Activated CD8-positive, alpha-beta memory T cell treated with anti-CD3 and anti-CD28 coated beads for 36 hours (primary cell): ENCODE data around the gene WFDC12. TPM values are rescaled to one million over a fixed set of nuclear protein-coding genes. Genes with fewer than 3 reads are reported as not detected.

ENCODE experiments used
- CTCF ChIA-PET: fragments of 350-600 bp; sonication (Branson Sonifier 250); formaldehyde crosslinking; loops from one replicate; lab custom pipeline; 2021; ENCODE audit warnings: antibody characterized with exemption; lab: Charles Lee
- POLR2A ChIA-PET: fragments of 350-600 bp; sonication (Branson Sonifier 250); formaldehyde crosslinking; loops from one replicate; lab custom pipeline; 2021; ENCODE audit warnings: antibody characterized with exemption; lab: Charles Lee
- total RNA-seq, 2 experiments: library from RNA; stranded (reverse); gene quantifications; one replicate each; pipeline ENCODE4 v1.2.3, GENCODE V29; 2021

WFDC12 gene
- total RNA-seq, 2 experiments from 2014 or later, result not detected

DNA sequence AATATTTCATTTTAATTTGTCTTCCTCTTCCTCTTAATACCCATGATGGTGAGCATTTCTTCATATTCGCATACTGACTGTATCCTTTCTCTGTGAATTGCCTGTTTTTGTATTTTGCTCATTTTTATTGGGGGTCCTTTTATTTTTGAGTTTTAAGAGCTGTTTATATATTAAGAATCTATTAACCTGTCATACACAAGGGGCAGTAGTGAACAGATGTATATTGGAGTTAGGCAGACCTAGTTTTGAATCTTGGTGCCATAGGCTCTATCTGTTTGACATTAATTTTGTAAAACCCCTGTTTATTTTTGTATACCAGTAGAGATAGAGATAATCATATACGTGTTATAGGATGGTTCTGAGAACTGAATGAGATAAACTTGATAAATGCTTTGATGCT, 6.2 kb downstream of the WFDC12 start:
- ChIA-PET POLR2A (no interaction called here), CTCF (interaction anchor here (0.8 kb wide), 1 partner anchor 154 kb away, joined by 3 read pairs; no protein-coding TSS in a partner anchor)

GRCh38 chr20:45117581-45117980, 6.7 kb downstream of the WFDC12 start:
- POLR2A ChIA-PET, result no interaction called here
- CTCF ChIA-PET, result interaction anchor here (0.8 kb wide), 1 partner anchor 155 kb away, joined by 3 read pairs; no protein-coding TSS in a partner anchor

DNA sequence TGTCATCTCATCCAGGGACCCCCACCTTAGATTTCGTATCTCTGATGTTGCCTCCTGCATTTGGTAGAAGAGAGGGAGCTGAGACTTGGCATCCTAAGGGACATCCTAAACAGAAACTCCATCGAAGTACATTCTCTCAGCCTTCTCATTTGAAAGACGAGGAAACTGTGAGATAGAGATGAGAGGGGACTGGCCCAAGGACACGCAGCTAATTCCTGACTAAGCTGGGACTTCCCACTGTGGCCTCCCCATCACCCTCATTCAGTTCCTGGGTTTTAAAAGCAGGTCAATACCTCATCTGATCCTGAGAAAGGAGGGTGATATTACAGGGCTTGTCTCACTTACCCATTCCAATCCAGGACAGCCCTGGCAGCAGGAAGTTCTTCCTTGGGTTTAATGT, 8.4 kb downstream of the WFDC12 start:
- CTCF ChIA-PET, result interaction anchor here (0.8 to 1.7 kb wide), 3 partner anchors 10 to 23 kb away, joined by 3 to 5 read pairs (median 4); no protein-coding TSS in a partner anchor
- POLR2A ChIA-PET, result no interaction called here

GRCh38 chr20:45115386-45115774, 8.9 kb downstream of the WFDC12 start:
- POLR2A ChIA-PET, result no interaction called here

GRCh38 chr20:45114465-45115385, 9.5 kb downstream of the WFDC12 start, which contains the start of gene WFDC5:
TSS of gene WFDC5 (minus strand) at chr20:45115174. CDS start at chr20:45115083, 91 bp downstream.
- ChIA-PET CTCF (interaction anchor here (0.6 to 5.1 kb wide), 4 partner anchors 8 to 22 kb away, joined by 3 to 47 read pairs (median 4); no protein-coding TSS in a partner anchor), POLR2A (no interaction called here)

More at GRCh38 chr20:45115386-45115774, 8.9 kb downstream of the WFDC12 start:
- CTCF ChIA-PET, result interaction anchor here (0.6 to 1.7 kb wide), 4 partner anchors 9 to 23 kb away, joined by 3 to 5 read pairs (median 4); no protein-coding TSS in a partner anchor

DNA sequence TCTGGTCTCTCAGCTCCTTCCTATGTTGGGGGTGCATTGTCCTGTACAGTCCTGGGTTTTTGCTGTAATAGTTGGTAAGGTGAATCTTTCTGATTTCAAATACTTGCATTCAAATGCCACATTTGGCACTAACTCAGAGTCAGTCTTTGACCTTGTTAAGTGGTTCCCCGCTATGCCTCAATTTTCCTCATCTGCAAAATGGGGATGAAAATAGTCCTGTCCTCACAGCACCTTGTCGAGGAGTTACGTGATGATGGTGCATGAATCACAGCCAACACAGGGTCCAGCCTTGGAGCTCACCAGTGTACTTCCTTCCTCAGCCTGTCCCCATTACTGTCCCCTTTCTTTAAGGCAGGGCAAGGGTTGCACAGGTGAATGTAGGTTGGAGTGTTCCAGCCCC, 10.4 kb downstream of the WFDC12 start:
- CTCF ChIA-PET, result interaction anchor here (2.0 to 5.1 kb wide), 2 partner anchors 16 to 25 kb away, joined by 5 to 47 read pairs; no protein-coding TSS in a partner anchor
- POLR2A ChIA-PET, result no interaction called here

- ChIA-PET CTCF (interaction anchor here (1.2 to 5.1 kb wide), 5 partner anchors 8 to 177 kb away, joined by 4 to 47 read pairs (median 6); no protein-coding TSS in a partner anchor), POLR2A (no interaction called here)
Measured at GRCh38 chr20:45112754-45113153, 11.5 kb downstream of the WFDC12 start.

DNA sequence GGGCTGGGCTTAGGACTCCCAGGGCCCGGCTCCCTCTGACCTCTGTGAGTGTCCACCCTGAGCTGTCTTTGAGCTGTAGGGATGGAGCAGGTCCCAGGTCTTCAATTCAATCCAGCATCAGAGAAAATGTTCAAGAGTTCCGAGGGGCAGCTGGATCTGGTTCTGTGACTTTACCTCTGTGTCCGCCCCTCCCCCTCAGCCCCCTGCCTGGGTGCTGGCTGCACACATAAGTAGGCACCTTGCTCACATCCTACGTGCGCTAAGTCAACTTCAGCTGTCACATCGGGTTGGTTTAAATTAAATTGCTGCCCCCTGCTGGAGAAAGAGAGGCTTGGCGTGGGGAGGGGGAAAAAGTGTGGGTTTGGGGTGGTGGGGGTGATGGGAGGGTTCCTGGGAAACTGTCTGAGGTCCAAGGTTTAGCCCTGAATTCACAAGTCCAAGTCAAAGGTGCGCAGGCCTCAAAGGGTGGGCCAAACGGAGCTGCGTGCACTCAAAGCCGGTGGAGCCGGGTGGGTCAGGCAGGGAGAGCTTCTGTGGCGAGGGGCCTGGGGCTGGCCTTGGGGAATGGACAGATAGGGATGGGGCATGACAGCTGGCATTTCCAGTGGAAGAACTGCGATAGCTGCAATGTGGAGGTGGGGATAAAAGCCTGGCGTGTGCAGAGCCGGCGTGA, 12.3 kb downstream of the WFDC12 start:
- ChIA-PET CTCF (interaction anchor here (0.6 to 5.1 kb wide), 9 partner anchors 9 to 178 kb away, joined by 3 to 47 read pairs (median 5); partner anchors contain the start of gene KCNS1), POLR2A (no interaction called here)

GRCh38 chr20:45111285-45111684, 13.0 kb downstream of the WFDC12 start:
- POLR2A ChIA-PET, result no interaction called here
- CTCF ChIA-PET, result interaction anchor here (0.7 to 5.1 kb wide), 5 partner anchors 10 to 179 kb away, joined by 3 to 47 read pairs (median 6); partner anchors contain the start of gene KCNS1

GRCh38 chr20:45110301-45110700, 14.0 kb downstream of the WFDC12 start:
- ChIA-PET POLR2A (no interaction called here), CTCF (interaction anchor here (0.8 to 5.1 kb wide), 4 partner anchors 9 to 85 kb away, joined by 3 to 47 read pairs (median 5); partner anchors contain the start of gene KCNS1)

DNA sequence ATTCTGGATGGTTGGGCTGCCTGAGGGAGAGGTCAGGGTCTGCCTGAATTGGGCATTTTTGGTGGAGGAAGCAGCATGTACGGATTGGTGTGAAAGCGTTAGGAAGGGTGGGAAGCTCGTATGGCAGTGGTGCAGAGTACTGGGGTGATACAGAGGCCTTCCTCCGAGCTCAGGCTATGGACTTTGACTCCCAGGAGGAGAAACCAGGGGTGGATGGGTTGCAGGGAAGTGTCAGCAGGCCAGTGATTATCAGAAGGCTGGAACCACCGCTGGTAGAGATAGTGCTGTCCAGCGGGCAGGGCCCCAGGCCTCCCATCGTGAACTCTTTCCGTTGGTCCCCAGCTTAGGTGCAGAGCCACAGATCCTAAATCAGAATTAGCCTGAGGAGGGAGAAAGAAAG, 14.6 kb downstream of the WFDC12 start:
- ChIA-PET CTCF (interaction anchor here (1.1 to 5.1 kb wide), 2 partner anchors 12 to 30 kb away, joined by 4 to 47 read pairs; no protein-coding TSS in a partner anchor), POLR2A (no interaction called here)

DNA sequence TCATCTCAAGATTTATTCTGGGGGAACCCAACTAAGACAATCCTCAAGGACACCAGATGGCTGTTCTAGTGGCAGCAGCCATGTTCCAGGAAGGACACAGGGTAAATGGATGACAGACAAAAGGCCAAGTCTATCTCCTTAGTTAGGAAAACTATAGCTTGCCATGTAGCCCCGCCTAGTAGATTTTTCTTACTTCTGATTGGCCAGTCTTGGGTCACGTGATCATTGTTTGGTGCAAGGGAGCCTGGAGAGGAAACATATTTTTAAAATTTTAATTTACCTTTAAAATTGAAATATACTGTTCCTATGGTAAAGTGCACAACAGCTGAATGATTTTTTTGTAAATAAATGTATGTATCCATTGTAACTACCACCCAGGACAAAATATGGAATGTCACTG, 18.9 kb downstream of the WFDC12 start:
- CTCF ChIA-PET, result interaction anchor here (1.9 to 2.6 kb wide), 2 partner anchors 8 to 10 kb away, joined by 6 to 11 read pairs; no protein-coding TSS in a partner anchor
- POLR2A ChIA-PET, result no interaction called here

GRCh38 chr20:45104786-45105185, 19.5 kb downstream of the WFDC12 start:
- ChIA-PET CTCF (interaction anchor here (1.2 to 2.6 kb wide), 2 partner anchors 9 kb away, joined by 5 to 11 read pairs; no protein-coding TSS in a partner anchor), POLR2A (no interaction called here)

DNA sequence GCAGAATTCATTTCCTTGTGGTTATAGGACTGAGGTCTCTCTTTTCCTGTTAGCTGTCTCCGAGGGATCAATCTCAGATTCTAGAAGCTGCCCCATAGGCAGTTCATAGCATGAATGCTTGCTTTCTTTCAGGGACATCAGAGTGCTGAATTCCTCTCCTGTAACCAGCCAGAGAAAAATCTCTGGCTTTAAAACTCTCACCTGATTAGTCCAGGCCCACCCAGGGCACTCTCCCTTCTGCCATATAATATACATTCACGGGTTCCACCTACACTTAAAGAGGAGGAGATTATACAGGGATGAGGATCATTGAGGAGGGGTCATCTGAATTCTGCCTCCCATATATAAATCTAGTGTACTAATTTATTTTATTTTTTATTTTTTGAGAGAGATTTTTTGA, 21.2 kb downstream of the WFDC12 start:
- ChIA-PET POLR2A (no interaction called here), CTCF (no interaction called here)

- POLR2A ChIA-PET, result no interaction called here
- CTCF ChIA-PET, result interaction anchor here (1.1 kb wide), 2 partner anchors 10 to 37 kb away, joined by 3 to 6 read pairs; no protein-coding TSS in a partner anchor
Measured at GRCh38 chr20:45101333-45101850, 22.9 kb downstream of the WFDC12 start.

DNA sequence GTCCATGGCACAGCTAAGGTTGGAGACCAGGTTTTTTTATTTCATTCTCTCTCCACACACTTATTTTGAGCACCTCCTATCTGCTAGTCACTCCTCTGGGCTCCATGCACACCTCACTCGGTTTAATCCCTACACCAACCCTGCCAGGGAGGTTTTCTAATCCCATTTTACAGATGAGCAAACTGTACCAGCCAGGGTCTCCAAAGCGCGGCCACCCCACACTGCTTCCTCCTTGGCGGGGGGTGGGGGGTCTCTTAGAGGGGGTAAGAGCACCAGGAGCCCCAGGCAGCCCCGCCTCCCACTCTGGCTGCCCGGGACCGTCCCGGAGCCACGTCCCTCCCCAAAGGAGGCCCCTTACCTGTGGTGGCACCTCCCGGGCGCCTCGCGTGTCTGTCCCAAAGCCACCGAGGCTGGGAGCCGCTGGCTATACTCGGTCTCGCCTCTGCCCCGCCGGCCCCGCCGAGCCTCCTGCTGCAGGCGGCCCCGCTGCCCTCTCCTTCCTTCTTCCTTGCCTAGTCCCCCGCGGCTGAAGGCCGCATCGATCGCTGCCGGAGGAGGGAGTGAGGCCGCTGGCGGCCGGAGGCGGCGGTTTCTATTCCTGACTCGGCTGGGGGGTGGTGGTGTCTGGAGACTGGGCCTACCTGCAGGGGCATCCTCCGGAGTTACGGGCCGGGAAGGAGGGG, 23.6 kb downstream of the WFDC12 start, which contains the start of gene KCNS1:
KCNS1 (minus strand) TSS at position 565 of the 683 bp plus-strand sequence. CDS start 1,891 bp downstream, outside the sequence.
- ChIA-PET CTCF (interaction anchor here (1.1 to 5.8 kb wide), 4 partner anchors 11 to 57 kb away, joined by 3 to 47 read pairs (median 6); no protein-coding TSS in a partner anchor), POLR2A (no interaction called here)

GRCh38 chr20:45098103-45098773, 26.0 kb downstream of the WFDC12 start:
- ChIA-PET POLR2A (interaction anchor here (1.3 kb wide), 1 partner anchor 15 kb away, joined by 4 read pairs; no protein-coding TSS in a partner anchor), CTCF (interaction anchor here (0.9 to 5.8 kb wide), 8 partner anchors 8 to 195 kb away, joined by 3 to 47 read pairs (median 6); no protein-coding TSS in a partner anchor)
